ENCODE results near the gene JSRP1. TPM values are rescaled to one million over a fixed set of nuclear protein-coding genes. Genes with fewer than 3 reads are reported as not detected.

Gene JSRP1
- total RNA-seq, 2 donors from 2014 or later = 0.55 to 2.6 TPM

DNA sequence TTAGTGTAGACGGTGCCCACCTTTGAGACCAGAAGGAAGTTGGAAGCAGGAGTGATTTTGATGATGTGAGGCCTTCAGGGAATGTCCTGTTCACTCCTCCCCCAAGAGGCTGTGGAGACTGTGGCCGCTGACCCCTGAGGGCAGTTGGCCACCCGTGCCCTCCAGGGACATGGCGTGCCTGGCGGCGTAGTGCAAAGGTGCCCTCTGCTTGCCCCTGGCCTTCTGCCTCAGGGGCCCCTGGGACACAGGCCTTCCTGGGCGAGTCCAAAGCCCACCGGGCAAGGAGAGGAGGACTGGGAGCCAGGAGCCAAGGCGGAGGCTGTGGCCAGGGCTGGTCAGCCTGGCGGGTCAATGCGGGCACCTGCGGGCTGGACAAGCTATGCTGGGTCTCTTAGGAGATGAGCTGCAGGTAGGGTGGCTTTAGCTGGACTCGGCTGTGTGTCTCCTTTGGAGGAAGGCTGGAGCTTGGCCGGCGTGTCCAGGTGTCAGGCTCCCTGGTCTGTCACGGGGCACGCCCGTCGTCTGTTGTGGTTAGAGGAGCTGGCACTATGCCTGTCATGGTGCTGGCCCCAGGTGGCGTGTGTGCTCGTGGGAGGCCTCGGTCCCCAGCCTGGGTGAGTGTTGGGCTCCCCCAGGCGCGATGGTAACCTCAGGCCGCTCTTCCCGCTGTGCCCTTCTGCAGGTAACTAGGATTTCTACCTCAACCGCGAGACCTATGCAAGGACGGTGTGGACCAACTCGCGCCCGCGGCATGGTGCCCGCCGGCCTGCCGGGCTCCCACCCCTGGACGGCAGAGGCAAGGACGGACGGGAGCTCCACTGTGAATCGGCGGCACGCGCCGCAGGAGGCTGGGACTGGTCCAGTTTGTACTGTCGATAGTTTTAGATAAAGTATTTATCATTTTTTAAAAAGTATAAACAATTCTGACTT, 26.8 kb downstream of the JSRP1 start:
- no peak for ATAC-seq
- intact Hi-C loops (cut with DNase I, micrococcal nuclease) = loop anchor here in 1 of 2 donors (10.0 kb wide), 1 partner anchor 75 kb away; the partner anchor contains the start of gene AP3D1
- DNase-seq = no peak

DNA sequence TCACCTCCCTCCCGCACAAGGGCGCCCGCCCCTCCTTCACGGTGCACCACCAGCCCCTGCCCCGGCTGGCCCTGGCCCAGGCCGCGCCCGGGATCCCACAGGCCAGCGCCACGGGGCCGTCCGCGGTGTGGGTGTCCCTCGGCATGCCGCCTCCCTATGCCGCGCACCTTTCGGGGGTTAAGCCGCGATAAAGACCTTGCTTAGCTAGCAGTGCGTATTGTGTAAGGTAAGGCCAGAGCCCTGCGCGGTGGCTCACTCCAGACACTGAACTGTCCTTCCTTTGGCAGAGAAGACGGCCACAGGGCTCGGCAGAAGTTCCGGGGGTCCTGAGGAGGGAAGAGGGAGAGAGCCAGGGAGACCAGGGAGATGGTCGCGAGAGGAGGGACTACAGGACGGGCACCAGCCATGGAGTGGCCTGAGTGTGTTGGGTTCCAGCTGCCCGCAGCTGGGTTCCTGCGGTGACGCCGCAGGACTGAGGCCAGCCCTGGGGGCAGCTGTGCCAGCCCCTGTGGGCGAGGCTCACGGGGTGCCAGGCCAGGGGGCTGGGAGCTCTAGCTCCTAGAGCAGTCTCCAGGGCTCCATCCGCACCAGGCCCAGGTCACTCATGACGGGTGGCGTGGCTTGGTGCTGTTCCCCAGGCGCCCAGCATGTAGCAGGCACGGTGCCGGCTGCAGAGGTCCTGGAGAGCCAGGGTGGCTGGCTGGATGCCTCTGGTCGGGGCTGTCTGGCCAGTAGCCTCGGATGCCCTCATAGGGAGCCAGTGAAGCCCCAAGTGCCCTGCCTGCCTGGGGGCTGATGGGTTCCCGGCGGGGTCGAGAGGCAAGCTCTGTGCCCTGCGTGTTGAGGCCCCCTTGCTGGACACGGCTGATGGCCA, 27.8 kb downstream of the JSRP1 start:
- DNase-seq (no peak), ATAC-seq (no peak)
- intact Hi-C loops (cut with DNase I, micrococcal nuclease) = no loop called here

DNA sequence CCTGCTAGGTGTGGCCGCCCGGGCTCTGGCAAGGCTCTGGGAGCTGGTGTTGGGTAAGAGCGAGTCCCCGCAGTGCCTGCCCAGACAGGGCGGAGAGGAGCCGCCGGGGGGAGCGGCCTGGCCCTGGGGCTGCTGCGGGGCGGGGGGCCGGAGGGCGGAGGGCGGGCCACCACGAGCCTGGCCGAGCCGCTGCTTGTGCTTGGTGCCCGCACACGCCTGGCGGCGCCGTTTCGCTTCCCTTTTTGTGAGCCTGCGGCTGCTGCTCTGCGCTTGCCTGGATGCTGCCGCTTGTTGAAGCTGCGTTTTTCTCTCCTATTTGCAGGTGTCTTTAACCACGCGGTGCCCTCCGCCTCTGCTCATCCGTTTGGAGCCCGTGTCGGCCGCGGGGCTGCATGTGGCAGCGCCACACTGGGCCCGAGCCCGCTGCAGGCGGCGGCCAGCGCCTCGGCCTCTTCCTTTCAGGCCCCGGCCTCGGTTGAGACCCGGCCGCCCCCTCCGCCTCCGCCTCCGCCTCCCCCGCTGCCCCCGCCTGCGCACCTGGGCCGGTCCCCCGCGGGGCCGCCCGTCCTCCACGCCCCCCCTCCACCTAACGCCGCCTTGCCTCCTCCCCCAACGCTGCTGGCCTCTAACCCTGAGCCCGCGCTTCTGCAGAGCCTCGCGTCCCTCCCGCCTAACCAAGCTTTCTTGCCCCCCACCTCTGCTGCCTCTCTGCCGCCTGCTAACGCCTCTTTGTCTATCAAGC, 28.6 kb downstream of the JSRP1 start:
- DNase-seq (peak in 1 of 2 donors; percentile 56), ATAC-seq (no peak)
- intact Hi-C loops (cut with DNase I, micrococcal nuclease) = no loop called here

DNA sequence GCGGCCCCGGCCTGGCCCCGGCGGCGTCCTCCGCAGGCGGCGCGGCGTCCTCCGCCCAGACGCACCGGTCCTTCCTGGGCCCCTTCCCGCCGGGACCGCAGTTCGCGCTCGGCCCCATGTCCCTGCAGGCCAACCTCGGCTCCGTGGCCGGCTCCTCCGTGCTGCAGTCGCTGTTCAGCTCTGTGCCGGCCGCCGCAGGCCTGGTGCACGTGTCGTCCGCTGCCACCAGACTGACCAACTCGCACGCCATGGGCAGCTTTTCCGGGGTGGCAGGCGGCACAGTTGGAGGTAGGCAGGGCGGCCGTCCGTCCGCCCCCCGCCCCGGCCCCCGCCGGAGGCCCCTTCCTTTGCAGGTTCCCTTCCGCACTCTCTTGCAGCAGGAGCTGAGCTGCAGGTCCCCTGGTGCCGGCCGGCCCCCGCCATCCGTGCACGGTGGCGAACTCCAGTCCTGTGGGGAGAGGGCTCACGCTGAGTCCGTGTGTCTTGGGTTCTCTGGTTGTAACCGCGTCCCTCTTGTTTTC, 29.3 kb downstream of the JSRP1 start:
- ATAC-seq (no peak), DNase-seq (no peak)
- intact Hi-C loops (cut with DNase I, micrococcal nuclease) = no loop called here

DNA sequence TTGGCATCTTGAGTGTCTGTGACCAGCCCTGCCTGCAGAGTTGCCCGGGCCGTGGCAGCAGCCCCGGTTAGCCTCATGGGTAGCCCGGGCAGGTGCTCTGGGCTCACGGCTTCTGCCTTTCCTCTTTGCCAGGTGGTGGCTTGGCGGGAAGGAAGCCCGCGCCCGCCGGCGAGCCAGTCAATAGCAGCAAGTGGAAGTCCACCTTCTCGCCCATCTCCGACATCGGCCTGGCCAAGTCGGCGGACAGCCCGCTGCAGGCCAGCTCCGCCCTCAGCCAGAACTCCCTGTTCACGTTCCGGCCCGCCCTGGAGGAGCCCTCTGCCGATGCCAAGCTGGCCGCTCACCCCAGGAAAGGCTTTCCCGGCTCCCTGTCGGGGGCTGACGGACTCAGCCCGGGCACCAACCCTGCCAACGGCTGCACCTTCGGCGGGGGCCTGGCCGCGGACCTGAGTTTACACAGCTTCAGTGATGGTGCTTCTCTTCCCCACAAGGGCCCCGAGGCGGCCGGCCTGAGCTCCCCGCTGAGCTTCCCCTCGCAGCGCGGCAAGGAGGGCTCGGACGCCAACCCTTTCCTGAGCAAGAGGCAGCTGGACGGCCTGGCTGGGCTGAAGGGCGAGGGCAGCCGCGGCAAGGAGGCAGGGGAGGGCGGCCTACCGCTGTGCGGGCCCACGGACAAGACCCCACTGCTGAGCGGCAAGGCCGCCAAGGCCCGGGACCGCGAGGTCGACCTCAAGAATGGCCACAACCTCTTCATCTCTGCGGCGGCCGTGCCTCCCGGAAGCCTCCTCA, 30.0 kb downstream of the JSRP1 start:
- intact Hi-C loops (cut with DNase I, micrococcal nuclease) = no loop called here
- ATAC-seq = no peak
- DNase-seq = no peak

DNA sequence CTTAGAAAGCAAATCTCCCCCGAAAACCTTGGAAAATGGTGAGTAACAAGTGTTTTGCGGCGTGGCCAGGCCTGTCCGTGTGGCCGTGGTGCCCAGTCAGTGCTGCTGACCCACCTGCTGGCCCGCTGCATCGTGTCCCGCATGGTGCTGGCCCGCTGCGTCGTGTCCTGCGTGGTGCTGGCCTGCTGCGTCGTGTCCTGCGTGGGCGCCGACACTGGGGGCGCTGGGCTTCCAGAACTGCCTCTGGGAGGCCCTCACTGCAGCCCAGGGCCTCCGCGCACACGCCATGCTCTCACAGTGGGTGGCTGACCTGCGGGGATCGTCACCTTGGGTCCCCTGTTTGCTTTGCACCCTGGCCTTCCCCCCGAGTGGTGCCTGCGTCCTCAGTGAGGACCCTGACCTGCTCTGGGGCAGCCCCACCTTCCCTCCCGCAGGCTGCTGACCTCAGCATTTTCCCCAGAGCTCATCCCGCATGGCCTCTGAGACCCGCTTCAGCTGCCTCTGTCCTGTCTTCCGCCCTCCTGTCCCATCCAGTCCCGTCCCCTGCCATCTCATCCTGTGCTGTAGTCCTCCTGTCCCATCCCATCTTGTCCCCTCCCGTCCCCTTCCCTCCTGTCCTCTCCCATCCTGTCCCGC, 30.7 kb downstream of the JSRP1 start:
- intact Hi-C loops (cut with DNase I, micrococcal nuclease) = no loop called here
- ATAC-seq = no peak

DNA sequence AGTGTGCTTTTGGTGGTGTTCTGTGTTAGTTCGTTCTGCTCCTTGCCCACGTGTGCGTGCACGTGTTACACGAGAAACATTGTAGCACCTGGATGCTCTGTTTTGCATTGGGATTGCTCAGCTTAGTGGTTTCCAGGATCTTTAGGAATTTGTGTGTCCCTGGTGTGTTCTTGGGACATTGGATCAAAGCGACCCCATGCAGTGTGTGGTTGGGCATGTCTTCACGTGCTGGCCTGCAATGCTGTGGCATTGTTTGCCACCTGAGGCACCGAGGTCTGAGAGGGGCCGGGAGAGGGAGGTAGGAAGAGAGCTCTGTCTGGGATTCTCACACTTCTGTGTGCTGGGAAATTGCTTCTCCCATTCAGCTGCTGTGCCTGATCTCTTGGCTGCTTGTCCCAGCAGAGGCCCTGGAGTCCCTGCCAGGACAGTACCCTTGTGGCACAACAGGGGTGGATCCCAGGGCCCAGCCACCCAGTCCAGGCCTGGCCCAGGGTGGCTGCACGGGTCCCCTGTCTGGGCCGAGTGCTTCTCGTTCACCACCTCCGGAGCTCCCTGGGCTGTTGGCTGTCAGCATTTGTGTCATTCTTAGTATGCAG, 31.4 kb downstream of the JSRP1 start:
- ATAC-seq (no peak), DNase-seq (no peak)
- intact Hi-C loops (cut with DNase I, micrococcal nuclease) = no loop called here

More for the DNA sequence above, 30.7 kb downstream of the JSRP1 start:
- DNase-seq = no peak

DNA sequence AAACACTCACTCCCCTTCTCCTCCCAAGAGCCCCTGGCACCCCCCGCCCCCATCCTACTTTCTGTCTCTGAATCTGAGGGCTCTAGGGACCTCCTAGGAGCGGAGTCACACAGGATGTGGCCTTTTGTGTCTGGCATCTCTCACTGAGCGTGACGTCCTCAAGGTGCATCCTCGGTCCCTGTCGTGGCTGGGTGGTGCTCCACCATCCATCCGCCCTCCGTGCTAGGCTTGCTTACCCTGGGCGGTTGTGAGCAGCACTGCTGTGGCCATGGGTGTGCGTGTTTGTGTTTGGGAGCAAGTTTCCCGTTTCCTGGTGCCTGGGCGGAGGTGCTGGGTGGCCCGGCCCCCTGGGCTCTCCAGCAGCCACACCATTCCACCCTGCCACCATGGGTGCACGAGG, 32.3 kb downstream of the JSRP1 start:
- ATAC-seq (no peak), DNase-seq (no peak)
- intact Hi-C loops (cut with DNase I, micrococcal nuclease) = no loop called here

DNA sequence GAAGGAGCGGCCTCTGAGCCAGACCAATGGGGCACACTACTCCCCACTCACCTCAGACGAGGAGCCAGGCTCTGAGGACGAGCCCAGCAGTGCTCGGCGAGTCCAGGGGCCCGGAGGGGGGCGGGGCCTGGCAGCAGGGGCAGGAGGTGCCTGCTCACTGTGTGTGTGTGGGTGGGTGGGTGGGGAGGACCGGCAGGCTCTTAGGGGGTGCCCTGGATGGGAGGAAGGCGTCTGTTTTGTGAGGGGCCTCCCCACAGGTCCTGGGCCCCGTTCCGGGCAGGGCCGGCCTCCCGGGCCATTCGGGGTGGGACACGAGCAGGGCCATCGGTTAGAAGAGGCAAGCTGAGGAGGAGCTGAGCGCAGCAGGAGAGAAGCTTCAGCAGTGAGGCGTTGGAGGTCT, 32.8 kb downstream of the JSRP1 start:
- intact Hi-C loops (cut with DNase I, micrococcal nuclease) = no loop called here

DNA sequence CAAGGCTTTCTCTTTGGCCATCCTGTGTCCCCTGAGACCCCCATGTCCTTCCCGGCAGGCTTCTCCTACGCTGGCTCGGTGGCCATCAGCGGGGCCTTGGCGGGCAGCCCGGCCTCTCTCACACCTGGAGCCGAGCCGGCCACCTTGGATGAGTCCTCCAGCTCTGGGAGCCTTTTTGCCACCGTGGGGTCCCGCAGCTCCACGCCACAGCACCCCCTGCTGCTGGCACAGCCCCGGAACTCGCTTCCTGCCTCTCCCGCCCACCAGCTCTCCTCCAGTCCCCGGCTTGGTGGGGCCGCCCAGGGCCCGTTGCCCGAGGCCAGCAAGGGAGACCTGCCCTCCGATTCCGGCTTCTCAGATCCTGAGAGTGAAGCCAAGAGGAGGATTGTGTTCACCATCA, 34.3 kb downstream of the JSRP1 start:
- intact Hi-C loops (cut with DNase I, micrococcal nuclease) = no loop called here
- ATAC-seq (no peak), DNase-seq (no peak)

More for the DNA sequence above, 32.8 kb downstream of the JSRP1 start:
- ATAC-seq (no peak), DNase-seq (no peak)

DNA sequence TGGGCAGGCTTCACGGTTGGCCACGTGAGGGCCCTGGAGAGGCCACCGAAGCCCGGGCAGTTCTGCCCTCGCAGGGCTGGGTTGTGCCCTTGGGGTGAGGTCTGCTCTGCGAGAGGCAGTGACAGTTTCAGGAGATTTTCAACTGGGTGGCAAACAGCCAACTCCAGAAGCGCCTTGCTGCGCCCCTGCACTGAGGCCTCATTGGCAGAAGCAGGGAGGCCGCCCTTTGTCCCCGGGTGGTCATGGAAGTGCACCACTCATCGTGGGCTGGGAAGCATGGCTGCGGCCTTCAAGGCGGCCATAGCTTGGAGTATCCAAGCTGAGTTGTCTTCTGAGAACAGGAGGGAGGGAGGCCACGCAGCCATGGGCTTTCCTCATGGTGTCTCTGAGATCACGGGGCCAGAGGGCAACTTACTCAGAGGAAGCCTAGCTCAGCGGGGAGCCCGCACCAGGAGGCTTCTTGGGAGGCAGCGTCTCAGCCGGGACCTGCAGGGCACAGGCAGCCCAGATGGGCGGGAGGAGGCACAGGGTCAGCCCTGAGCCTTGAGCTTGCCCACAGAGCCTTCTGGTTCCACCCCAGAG, 34.9 kb downstream of the JSRP1 start:
- intact Hi-C loops (cut with DNase I, micrococcal nuclease) = no loop called here
- DNase-seq (no peak), ATAC-seq (no peak)

DNA sequence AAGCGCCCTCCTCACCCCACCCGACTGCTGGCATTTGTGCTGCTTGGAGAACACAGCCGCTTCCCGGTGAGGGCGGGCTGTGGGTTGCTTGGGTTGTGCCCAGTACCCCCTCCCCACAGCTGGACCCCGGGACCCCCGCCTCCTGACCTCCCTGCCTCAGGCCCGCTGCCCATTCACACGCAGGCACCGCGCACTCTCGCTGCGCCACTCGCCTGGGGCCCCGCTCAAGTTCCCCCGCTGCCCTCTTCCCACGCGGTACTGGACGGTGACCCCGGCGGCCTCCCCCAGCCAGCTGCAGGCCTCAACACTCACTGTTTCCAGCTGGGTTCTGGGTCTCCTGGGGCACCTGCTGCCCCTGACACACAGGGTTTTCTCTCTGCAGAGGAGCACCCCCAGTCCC, 36.5 kb downstream of the JSRP1 start:
- intact Hi-C loops (cut with DNase I, micrococcal nuclease) = no loop called here
- ATAC-seq = no peak
- no peak for DNase-seq

DNA sequence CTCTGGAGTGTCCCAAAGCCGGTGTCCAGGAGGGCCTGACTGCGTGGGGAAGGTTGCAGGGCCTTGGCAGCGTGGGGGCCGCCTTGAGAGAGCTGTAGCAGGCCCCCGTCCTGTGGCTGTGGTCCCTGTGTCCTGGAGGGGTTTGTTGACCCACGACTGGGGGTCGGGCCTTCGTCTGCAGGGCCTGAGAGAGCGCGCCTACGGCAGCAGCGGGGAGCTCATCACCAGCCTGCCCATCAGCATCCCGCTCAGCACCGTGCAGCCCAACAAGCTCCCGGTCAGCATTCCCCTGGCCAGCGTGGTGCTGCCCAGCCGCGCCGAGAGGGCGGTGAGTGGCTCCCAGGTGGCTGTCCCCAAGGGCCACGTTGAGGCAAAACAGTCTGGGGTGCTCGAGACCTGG, 38.6 kb downstream of the JSRP1 start:
- ATAC-seq = no peak
- intact Hi-C loops (cut with DNase I, micrococcal nuclease) = no loop called here
- DNase-seq = no peak

DNA sequence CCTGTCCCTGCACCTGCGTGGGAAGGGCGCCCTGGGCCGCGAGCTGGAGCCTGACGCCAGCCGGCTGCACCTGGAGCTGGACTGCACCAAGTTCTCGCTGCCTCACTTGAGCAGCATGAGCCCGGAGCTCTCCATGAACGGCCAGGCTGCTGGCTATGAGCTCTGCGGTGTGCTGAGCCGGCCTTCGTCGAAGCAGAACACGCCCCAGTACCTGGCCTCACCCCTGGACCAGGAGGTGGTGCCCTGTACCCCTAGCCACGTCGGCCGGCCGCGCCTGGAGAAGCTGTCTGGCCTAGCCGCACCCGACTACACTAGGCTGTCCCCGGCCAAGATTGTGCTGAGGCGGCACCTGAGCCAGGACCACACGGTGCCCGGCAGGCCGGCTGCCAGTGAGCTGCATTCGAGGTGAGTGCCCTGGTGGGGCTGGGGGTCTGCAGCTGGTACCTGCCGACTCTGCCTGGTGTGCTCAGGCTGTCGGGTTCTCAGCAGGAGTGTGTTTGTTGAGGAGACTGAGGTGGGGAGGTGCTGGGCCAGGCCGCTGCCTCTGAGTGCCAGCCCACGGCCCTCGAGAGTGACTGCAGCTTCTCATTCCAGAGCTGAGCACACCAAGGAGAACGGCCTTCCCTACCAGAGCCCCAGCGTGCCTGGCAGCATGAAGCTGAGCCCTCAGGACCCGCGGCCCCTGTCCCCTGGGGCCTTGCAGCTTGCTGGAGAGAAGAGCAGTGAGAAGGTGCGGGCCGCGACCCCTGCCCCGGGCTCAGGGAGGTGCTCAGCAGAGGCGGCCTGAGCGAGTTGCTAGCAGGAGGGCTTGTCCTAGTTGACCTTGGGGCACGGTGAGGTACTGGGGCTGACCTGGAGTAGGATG, 39.6 kb downstream of the JSRP1 start:
- no peak for DNase-seq
- ATAC-seq = no peak
- intact Hi-C loops (cut with DNase I, micrococcal nuclease) = no loop called here

DNA sequence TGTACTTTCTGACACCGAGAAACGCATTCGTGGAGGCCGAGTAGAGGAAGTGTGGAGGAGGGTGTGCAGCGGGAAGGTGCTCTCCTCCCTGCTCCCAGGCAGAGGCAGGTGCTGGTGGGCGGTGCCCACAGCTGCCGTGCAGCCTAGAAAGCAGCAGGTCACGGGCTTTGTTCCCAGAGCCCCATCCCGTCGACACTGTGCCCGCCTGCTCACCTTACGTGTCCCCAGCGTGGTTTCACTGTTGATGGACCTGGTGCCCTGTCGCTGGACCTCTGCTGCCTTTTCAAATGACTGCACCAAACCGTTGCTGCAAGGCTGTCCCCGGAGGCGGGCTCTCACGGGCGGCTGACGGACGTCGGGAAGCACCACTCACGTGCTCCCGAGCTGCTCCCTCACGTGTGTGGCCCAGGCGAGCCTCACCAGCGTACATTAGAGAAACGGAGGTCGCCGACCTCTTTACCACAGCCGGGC, 40.9 kb downstream of the JSRP1 start:
- DNase-seq (no peak), ATAC-seq (no peak)
- intact Hi-C loops (cut with DNase I, micrococcal nuclease) = no loop called here

DNA sequence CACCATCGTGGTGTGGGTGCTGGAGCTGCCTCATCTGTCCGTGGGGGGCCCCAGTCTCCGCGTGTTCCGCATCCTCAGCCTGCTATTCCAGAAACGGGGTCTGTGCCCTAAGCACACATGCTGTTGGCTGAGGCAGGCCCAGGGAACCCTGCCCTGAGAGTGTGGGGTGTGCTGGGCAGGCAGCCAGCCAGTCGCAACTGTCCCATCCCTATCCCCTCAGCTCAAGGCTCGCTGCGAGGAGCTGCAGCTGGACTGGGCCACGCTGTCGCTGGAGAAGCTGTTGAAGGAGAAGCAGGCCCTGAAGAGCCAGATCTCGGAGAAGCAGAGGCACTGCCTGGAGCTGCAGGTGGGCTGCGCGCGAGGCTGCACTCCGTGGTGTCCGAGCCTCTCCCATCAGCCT, 42.0 kb downstream of the JSRP1 start:
- DNase-seq = no peak
- intact Hi-C loops (cut with DNase I, micrococcal nuclease) = no loop called here
- no peak for ATAC-seq

All from left colon (tissue), 2 donors.